Hepatocyte (in vitro differentiated cells): ENCODE results near the gene SH3PXD2B.

Experiments used
- EZH2phosphoT487 ChIP-seq: fragments of 200-600 bp; sonication (generic); IDR thresholded peaks from one replicate; pipeline ENCODE4 v1.6.1; 2018; ENCODE audit warnings: antibody characterized with exemption, mild to moderate bottlenecking, low read depth, moderate library complexity; ENCODE audit not compliant: unreplicated experiment, severe bottlenecking
- TF ChIP-seq, protein P1 (sequence below): fragments of 200-600 bp; sonication (generic); IDR thresholded peaks from 2 replicates; pipeline ENCODE4 v1.5.1; 2016; ENCODE audit warnings: antibody characterized with exemption, mild to moderate bottlenecking; ENCODE audit not compliant: poor library complexity

DNA sequence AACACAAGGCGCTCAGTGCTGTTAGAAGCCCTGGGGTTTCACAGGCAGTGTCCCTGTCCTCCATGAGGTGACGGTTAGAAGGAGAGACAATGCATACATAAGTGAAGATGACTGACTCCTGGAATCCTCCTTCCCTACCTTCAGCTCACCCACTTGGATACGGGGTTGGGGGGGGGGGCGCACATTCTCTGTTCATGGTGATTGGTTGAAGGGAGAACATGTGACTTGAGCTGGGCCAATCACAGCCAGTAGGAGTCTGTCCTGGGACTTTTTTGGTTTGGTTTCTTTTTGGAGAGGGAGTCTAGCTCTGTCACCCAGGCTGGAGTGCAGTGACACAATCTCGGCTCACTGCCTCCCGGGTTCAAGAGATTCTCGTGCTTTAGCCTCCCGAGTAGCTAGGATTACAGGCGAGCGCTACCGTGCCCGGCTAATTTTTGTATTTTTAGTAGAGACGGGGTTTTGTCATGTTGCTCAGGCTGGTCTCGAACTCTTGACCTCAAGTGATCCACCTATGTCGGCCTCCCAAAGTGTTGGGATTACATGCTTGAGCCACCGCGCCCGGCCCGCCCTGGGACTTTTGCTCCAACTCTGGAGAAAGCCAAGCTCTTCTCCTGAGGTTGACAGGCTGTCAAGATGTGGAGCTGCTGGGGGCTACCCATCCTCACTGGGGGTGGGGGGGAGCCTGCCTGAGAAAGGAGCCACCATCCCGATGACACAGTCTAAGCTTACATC lies 30.8 kb downstream of the SH3PXD2B start:
- TF ChIP-seq, protein P1, sequence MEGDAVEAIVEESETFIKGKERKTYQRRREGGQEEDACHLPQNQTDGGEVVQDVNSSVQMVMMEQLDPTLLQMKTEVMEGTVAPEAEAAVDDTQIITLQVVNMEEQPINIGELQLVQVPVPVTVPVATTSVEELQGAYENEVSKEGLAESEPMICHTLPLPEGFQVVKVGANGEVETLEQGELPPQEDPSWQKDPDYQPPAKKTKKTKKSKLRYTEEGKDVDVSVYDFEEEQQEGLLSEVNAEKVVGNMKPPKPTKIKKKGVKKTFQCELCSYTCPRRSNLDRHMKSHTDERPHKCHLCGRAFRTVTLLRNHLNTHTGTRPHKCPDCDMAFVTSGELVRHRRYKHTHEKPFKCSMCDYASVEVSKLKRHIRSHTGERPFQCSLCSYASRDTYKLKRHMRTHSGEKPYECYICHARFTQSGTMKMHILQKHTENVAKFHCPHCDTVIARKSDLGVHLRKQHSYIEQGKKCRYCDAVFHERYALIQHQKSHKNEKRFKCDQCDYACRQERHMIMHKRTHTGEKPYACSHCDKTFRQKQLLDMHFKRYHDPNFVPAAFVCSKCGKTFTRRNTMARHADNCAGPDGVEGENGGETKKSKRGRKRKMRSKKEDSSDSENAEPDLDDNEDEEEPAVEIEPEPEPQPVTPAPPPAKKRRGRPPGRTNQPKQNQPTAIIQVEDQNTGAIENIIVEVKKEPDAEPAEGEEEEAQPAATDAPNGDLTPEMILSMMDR = no peak
- TF ChIP-seq EZH2phosphoT487 = no peak
